HCT116 (cell line): ENCODE data around the gene IAH1. TPM values are rescaled to one million over a fixed set of nuclear protein-coding genes. Genes with fewer than 3 reads are reported as not detected.
A peak's percentile ranks its signal among the peaks of the same experiment; 100 is the strongest.

Source experiments
- ATAC-seq: fragments of 200-7000 bp; cut with Tn5 transposase; 2 replicates; pipeline ENCODE4 v1.9.1; 2020; ENCODE audit warnings: mild to moderate bottlenecking, moderate library complexity
- BruUV-seq: library from RNA; stranded (reverse); fragments of 400-500 nt; replicated peaks from 2 replicates; lab custom pipeline; 2021; lab: Mats Ljungman, UMichigan
- CTCF ChIA-PET: fragments of 300-600 bp; sonication (Branson Sonifier 250); formaldehyde crosslinking; loops from one replicate; lab custom pipeline; 2021; ENCODE audit warnings: antibody characterized with exemption; lab: Charles Lee
- POLR2A ChIA-PET: fragments of 300-600, 350-600 bp; sonication (Branson Sonifier 250); formaldehyde crosslinking; loops from one replicate; lab custom pipeline; 2021; ENCODE audit warnings: antibody characterized with exemption; lab: Charles Lee
- RAD21 ChIA-PET, 2 experiments: fragments of 300-600 bp; sonication (Branson Sonifier 250); formaldehyde crosslinking; loops; one replicate each; lab custom pipeline; 2023; ENCODE audit warnings: low total read pairs in 2 of 2; ENCODE audit not compliant: uncharacterized antibody in 2 of 2, unreplicated experiment in 2 of 2, low non-redundant PET in 1 of 2; lab: Charles Lee
- DNase-seq: peaks from one replicate; pipeline ENCODE4 v3.0.0-alpha.2; 2010; ENCODE audit warnings: low read depth, low spot score
- H2AFZ ChIP-seq: fragments of 200-600 bp; shearing (Covaris generic), sonication (generic); 2 replicates; pipeline ENCODE4 v1.6.1; 2017; ENCODE audit warnings: low read depth, mixed run types, mixed read lengths, antibody characterized with exemption, low read length; ENCODE audit not compliant: poor library complexity, severe bottlenecking
- H3K27ac ChIP-seq: 2 replicates; pipeline ENCODE4 v1.5.1; 2012; ENCODE audit warnings: low read depth, low read length
- H3K27me3 ChIP-seq: fragments of 200-600 bp; sonication (generic); 2 replicates; pipeline ENCODE4 v1.6.1; 2016; ENCODE audit warnings: mixed run types, low read length, mixed read lengths; ENCODE audit not compliant: insufficient read depth
- H3K36me3 ChIP-seq, 2 experiments: fragments of 200-500 bp in 1 of 2; fragments of 200-600 bp in 1 of 2; sonication (Bioruptor generic) in 1 of 2; sonication (generic) in 1 of 2; 2 replicates each; pipeline versions ENCODE4 v1.5.1 to v1.6.1; 2014 to 2016; ENCODE audit warnings: low read length in 2 of 2, inconsistent platforms in 1 of 2, mixed read lengths in 1 of 2, mixed run types in 1 of 2; ENCODE audit not compliant: insufficient read depth in 2 of 2, control insufficient read depth in 1 of 2
- H3K4me1 ChIP-seq, 2 experiments: fragments of 200-600 bp in 1 of 2; sonication (generic) in 1 of 2; 2 replicates each; pipeline versions ENCODE4 v1.5.1 to v1.6.1; 2012 to 2017; ENCODE audit warnings: low read length in 2 of 2, inconsistent platforms in 1 of 2, mild to moderate bottlenecking in 1 of 2, mixed read lengths in 1 of 2, mixed run types in 1 of 2, moderate library complexity in 1 of 2; ENCODE audit not compliant: insufficient read depth in 2 of 2, control insufficient read depth in 1 of 2
- H3K4me2 ChIP-seq: fragments of 200-600 bp; sonication (generic); 2 replicates; pipeline ENCODE4 v1.6.1; 2017; ENCODE audit warnings: mixed run types, low read length, mixed read lengths
- H3K4me3 ChIP-seq, 2 experiments: fragments of 200-600 bp in 1 of 2; sonication (generic) in 1 of 2; replicated peaks in 1 of 2; 2 replicates each; pipeline ENCODE4 v1.5.1; 2011 to 2016; ENCODE audit warnings: low read length in 2 of 2, control low read depth in 1 of 2, low read depth in 1 of 2, mild to moderate bottlenecking in 1 of 2, mixed read lengths in 1 of 2, mixed run types in 1 of 2
- H3K79me2 ChIP-seq: fragments of 200-600 bp; sonication (generic); 2 replicates; pipeline ENCODE4 v1.6.1; 2017; ENCODE audit warnings: mild to moderate bottlenecking, mixed run types, low read length, moderate library complexity, mixed read lengths; ENCODE audit not compliant: insufficient read depth
- H3K9ac ChIP-seq: fragments of 200-600 bp; sonication (generic); 2 replicates; pipeline ENCODE4 v1.6.1; 2016; ENCODE audit warnings: low read length, mixed read lengths
- H3K9me2 ChIP-seq: fragments of 200-600 bp; sonication (generic), shearing (Covaris generic); 2 replicates; pipeline ENCODE4 v1.6.1; 2017; ENCODE audit warnings: mixed run types, mild to moderate bottlenecking, moderate library complexity; ENCODE audit not compliant: insufficient read depth
- H3K9me3 ChIP-seq, 2 experiments: fragments of 200-500 bp in 1 of 2; fragments of 200-600 bp in 1 of 2; sonication (Bioruptor generic) in 1 of 2; sonication (generic) in 1 of 2; 2 replicates each; pipeline ENCODE4 v1.6.1; 2014 to 2017; ENCODE audit warnings: low read length in 2 of 2, mixed read lengths in 2 of 2, inconsistent platforms in 1 of 2, low read depth in 1 of 2, mild to moderate bottlenecking in 1 of 2, mixed run types in 1 of 2, moderate library complexity in 1 of 2; ENCODE audit not compliant: control insufficient read depth in 1 of 2, insufficient read depth in 1 of 2
- H4K20me1 ChIP-seq: fragments of 200-600 bp; sonication (generic), shearing (Covaris generic); 2 replicates; pipeline ENCODE4 v1.6.1; 2017; ENCODE audit warnings: mixed run types, mild to moderate bottlenecking, moderate library complexity; ENCODE audit not compliant: insufficient read depth
- CBX3 ChIP-seq: IDR thresholded peaks from 2 replicates; pipeline ENCODE4 v1.6.1; 2012; ENCODE audit warnings: low read depth
- CEBPB ChIP-seq: IDR thresholded peaks from 2 replicates; pipeline ENCODE4 v1.6.1; 2012; ENCODE audit warnings: low read depth
- FOSL1 ChIP-seq: IDR thresholded peaks from 2 replicates; pipeline ENCODE4 v1.6.1; 2012; ENCODE audit warnings: low read depth
- SP1 ChIP-seq: IDR thresholded peaks from 2 replicates; pipeline ENCODE4 v1.6.1; 2012; ENCODE audit warnings: low read depth
- TCF7L2 ChIP-seq: IDR thresholded peaks from 2 replicates; pipeline ENCODE4 v1.7.0; 2011; ENCODE audit warnings: borderline replicate concordance, inconsistent platforms; ENCODE audit not compliant: insufficient read depth, insufficient read length; ENCODE audit errors: extremely low read depth
- YY1 ChIP-seq: IDR thresholded peaks from 2 replicates; pipeline ENCODE4 v1.6.1; 2011; ENCODE audit warnings: low read length, low read depth, moderate library complexity, mild to moderate bottlenecking; ENCODE audit not compliant: insufficient replicate concordance; ENCODE audit errors: extremely low read depth
- ZFX ChIP-seq: fragments of 450-650 bp; IDR thresholded peaks from 2 replicates; pipeline ENCODE4 v1.6.1; 2017
- intact Hi-C: fragments of 100-400 bp; cut with micrococcal nuclease; formaldehyde crosslinking; loops from 2 replicates; pipeline ENCODE4 v1.10.0; 2022
- total RNA-seq: library from RNA; stranded (reverse); gene quantifications from one replicate; pipeline ENCODE4 v1.2.1, GENCODE V29; 2021; ENCODE audit not compliant: unreplicated experiment
- TF ChIP-seq, protein P1 (sequence below), 3 experiments: fragments of 200-600 bp in 1 of 3; sonication (generic) in 1 of 3; IDR thresholded peaks in 2 of 3; conservative IDR thresholded peaks in 1 of 3; 2 replicates each; pipeline ENCODE4 v1.5.1; 2012 to 2017; ENCODE audit warnings: low read depth in 2 of 3, low read length in 2 of 3, antibody characterized with exemption in 1 of 3, borderline replicate concordance in 1 of 3, control low read depth in 1 of 3, mild to moderate bottlenecking in 1 of 3, mixed read lengths in 1 of 3, mixed run types in 1 of 3, moderate library complexity in 1 of 3; ENCODE audit not compliant: insufficient read depth in 1 of 3

The IAH1 gene
- total RNA-seq, 1 experiment from 2014 or later = 35.1 TPM

- BruUV-seq = no TSS peak
- DNase-seq (no peak), ATAC-seq (peak; percentile 0; the same call in 1 of the 2 replicates)
- H3K9ac ChIP-seq = peak overlapping the region; percentile 81; the same call in 1 of the 2 replicates
- no peak overlapping the region for H2AFZ ChIP-seq
- RAD21 ChIA-PET = interaction anchor here in 1 of 2 experiments (0.7 kb wide), 1 partner anchor 416 kb away, joined by 5 read pairs; no protein-coding TSS in a partner anchor
- H3K4me2 ChIP-seq = peak overlapping the region; percentile 98
- no peaks in the 10 kb centered on the region; the same call in 1 of the 2 replicates for H4K20me1 ChIP-seq
- CTCF ChIA-PET = interaction anchor here (1.2 kb wide), 1 partner anchor 39 kb away, joined by 4 read pairs; no protein-coding TSS in a partner anchor
- H3K9me2 ChIP-seq = no peaks in the 10 kb centered on the region
- H3K9me3 ChIP-seq = no peaks in the 10 kb centered on the region
- peaks cover 4% of the 10 kb centered on the region; the same call in 1 of the 2 replicates for H3K79me2 ChIP-seq
- intact Hi-C loops = loop anchor here (10.0 kb wide), 1 partner anchor 329 kb away; no protein-coding TSS in a partner anchor
- TF ChIP-seq ZFX (no peak), CEBPB (no peak), FOSL1 (no peak), SP1 (no peak), CBX3 (no peak)
- TF ChIP-seq, protein P1, sequence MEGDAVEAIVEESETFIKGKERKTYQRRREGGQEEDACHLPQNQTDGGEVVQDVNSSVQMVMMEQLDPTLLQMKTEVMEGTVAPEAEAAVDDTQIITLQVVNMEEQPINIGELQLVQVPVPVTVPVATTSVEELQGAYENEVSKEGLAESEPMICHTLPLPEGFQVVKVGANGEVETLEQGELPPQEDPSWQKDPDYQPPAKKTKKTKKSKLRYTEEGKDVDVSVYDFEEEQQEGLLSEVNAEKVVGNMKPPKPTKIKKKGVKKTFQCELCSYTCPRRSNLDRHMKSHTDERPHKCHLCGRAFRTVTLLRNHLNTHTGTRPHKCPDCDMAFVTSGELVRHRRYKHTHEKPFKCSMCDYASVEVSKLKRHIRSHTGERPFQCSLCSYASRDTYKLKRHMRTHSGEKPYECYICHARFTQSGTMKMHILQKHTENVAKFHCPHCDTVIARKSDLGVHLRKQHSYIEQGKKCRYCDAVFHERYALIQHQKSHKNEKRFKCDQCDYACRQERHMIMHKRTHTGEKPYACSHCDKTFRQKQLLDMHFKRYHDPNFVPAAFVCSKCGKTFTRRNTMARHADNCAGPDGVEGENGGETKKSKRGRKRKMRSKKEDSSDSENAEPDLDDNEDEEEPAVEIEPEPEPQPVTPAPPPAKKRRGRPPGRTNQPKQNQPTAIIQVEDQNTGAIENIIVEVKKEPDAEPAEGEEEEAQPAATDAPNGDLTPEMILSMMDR (IDR thresholded peaks at IDR 0.05 in 2 of 3, conservative IDR thresholded peaks at IDR 0.05 in 1 of 3; ENCODE audit: borderline replicate concordance in 1 of 3, insufficient read depth in 1 of 3, low read depth in 2 of 3, low read length in 2 of 3) = no peak
- H3K4me3 ChIP-seq = peak overlapping the region; percentile 53 to 80; a peak in 3 of 4 replicates
- H3K27ac ChIP-seq = peak overlapping the region; percentile 88; the same call in 1 of the 2 replicates
- H3K36me3 ChIP-seq = peaks cover 5 to 13% of the 10 kb centered on the region in 2 experiments; a peak in 2 of 4 replicates
- peaks cover 5 to 22% of the 10 kb centered on the region in 2 experiments; a peak in 3 of 4 replicates for H3K4me1 ChIP-seq
- POLR2A ChIA-PET = no interaction called here
- no peaks in the 10 kb centered on the region for H3K27me3 ChIP-seq
Observed at GRCh38 chr2:9473985-9474360, 378 bp upstream of the IAH1 start.

DNA sequence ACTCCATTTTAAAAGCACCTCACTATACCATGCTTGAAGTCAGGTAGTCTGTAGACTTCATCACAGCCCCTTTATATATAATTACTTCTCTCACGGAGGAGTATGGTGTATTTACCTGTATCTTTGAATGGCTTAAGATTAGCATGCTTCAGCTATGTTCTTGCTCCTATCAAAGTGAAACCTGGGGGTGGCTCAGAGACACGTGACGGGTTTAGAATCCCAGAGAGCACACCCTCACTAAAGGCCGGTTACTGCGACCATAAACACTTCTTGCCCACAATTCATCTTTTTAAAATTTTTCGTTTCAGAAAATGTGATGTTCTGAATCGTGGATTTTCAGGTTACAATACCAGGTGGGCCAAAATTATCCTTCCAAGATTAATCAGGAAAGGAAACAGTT, 3.6 kb downstream of the IAH1 start:
- peaks cover 5 to 22% of the 10 kb centered on the region in 2 experiments; a peak in 3 of 4 replicates for H3K4me1 ChIP-seq
- no peak overlapping the region for H3K27ac ChIP-seq
- no peaks in the 10 kb centered on the region for H3K27me3 ChIP-seq
- H4K20me1 ChIP-seq = no peaks in the 10 kb centered on the region; the same call in 1 of the 2 replicates
- no peaks in the 10 kb centered on the region for H3K9me2 ChIP-seq
- H3K36me3 ChIP-seq = peaks cover 7 to 21% of the 10 kb centered on the region in 2 experiments
- ATAC-seq = no peak
- no peaks in the 10 kb centered on the region for H3K9me3 ChIP-seq
- no peak overlapping the region for H3K9ac ChIP-seq
- intact Hi-C loops = loop anchor here (10.0 kb wide), 1 partner anchor 333 kb away; no protein-coding TSS in a partner anchor
- no peak overlapping the region for H2AFZ ChIP-seq
- no peak for DNase-seq
- peaks cover 4% of the 10 kb centered on the region; the same call in 1 of the 2 replicates for H3K79me2 ChIP-seq
- no peak overlapping the region for H3K4me2 ChIP-seq
- ChIA-PET RAD21 (no interaction called here), CTCF (no interaction called here), POLR2A (no interaction called here)
- BruUV-seq = no TSS peak
- TF ChIP-seq YY1 (no peak), ZFX (no peak), TCF7L2 (no peak), SP1 (no peak)
- TF ChIP-seq, protein P1 (IDR thresholded peaks at IDR 0.05 in 2 of 3, conservative IDR thresholded peaks at IDR 0.05 in 1 of 3; ENCODE audit: borderline replicate concordance in 1 of 3, insufficient read depth in 1 of 3, low read depth in 2 of 3, low read length in 2 of 3) = no peak
- no peak overlapping the region for H3K4me3 ChIP-seq
